ENCODE measurements around the gene LRRC26. TPM values are rescaled to one million over a fixed set of nuclear protein-coding genes. Genes with fewer than 3 reads are reported as not detected.

The LRRC26 gene
- total and polyA plus RNA-seq, 2 donors (not counting 3 experiments of a cell fraction or from before 2014, with no cell fraction given) = 0.08 TPM; not detected in 1

DNA sequence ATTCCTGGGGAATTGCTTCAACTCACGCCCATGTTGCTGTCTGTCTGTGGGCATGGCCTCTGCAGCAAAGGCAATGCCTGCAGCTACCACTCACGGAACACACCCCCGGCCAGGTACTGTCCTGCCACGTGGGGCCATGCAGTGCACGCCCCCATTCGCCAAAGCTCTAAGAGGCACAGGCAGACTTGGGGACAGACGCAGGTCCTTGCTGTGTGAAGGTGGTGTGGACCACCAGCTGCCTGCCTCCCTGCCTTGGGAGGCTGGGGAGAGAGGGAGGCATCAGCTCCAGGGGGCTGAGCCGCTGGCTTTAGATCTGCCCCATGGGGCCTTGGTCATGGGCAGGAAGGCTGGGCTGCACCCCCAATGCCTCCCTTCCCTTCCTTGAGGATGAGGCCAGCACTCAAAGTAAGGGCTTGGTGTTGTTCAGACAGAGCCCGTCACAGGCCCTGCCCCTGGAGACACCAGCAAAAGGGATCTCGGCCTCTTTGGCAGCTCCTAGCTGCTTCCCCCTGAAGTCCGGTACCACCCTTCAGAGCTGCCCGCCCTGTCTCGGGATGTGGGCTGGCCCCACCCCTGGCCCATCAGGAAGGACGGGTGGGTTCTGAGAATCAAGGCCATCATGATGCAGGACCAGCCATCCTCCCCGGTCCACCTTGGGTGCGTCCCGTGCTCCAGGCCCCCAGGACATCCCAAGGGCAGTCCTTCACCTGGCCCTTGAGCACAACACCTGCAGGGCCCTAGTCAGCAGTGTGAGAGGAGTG, 28.6 kb downstream of the LRRC26 start:
- dilution Hi-C loops (cut with MboI; ENCODE audit: extremely low pct_ligation_motif_present, low sequenced_read_pairs) (no loop called here), intact Hi-C loops (cut with micrococcal nuclease) (no loop called here)
- BruUV-seq (replicated peaks) = no TSS peak
- H2AFZ ChIP-seq (ENCODE audit: low read depth, low read length) = no peak overlapping the region
- no peaks in the 10 kb centered on the region for H3K4me1 ChIP-seq (ENCODE audit: control insufficient read depth, extremely low read depth, insufficient read depth, low read length)
- FAIRE-seq (no peak), DNase-seq (ENCODE audit: low read depth, low spot score) (no peak)
- no peaks in the 10 kb centered on the region for H3K9me3 ChIP-seq (replicated peaks; ENCODE audit: control insufficient read depth, insufficient read depth, low read length)
- no peak overlapping the region for H3K4me3 ChIP-seq (replicated peaks in 1 of 3; ENCODE audit: insufficient read depth in 1 of 3, low read depth in 1 of 3, low read length in 3 of 3)
- no peak overlapping the region for H3K9ac ChIP-seq (replicated peaks; ENCODE audit: extremely low read depth, insufficient read depth, low read length)
- CTCF ChIA-PET = interaction anchor here (1.0 to 1.1 kb wide), 2 partner anchors 36 to 47 kb away, joined by 3 read pairs; partner anchors contain the start of genes ANAPC2 and SSNA1
- H3K36me3 ChIP-seq (ENCODE audit: control insufficient read depth in 2 of 2, extremely low read depth in 1 of 2, insufficient read depth in 2 of 2, low read length in 2 of 2) = no peaks in the 10 kb centered on the region
- H4K20me1 ChIP-seq (replicated peaks; ENCODE audit: control insufficient read depth, extremely low read depth, insufficient read depth, low read length) = no peaks in the 10 kb centered on the region
- H3K79me2 ChIP-seq (ENCODE audit: control insufficient read depth, insufficient read depth, low read length) = no peaks in the 10 kb centered on the region
- no peak overlapping the region for H3K27ac ChIP-seq (ENCODE audit: insufficient read depth, low read depth, low read length)
- peaks cover 31 to 32% of the 10 kb centered on the region in 2 experiments for H3K27me3 ChIP-seq (ENCODE audit: control insufficient read depth in 2 of 2, insufficient read depth in 2 of 2, low read length in 2 of 2)
- TF ChIP-seq EZH2 (IDR thresholded peaks at IDR 0.05; ENCODE audit: borderline replicate concordance, low read depth, low read length, severe bottlenecking) = no peak
- TF ChIP-seq GATA2 (IDR thresholded peaks at IDR 0.05; ENCODE audit: insufficient read depth, insufficient read length, low read depth, low read length) = no peak
- no peak for TF ChIP-seq FOS (IDR thresholded peaks at IDR 0.05; ENCODE audit: borderline replicate concordance, insufficient read depth, low read length)
- TF ChIP-seq CTCF (IDR thresholded peaks at IDR 0.05; ENCODE audit: extremely low read depth in 1 of 2, insufficient read depth in 1 of 2, low read depth in 1 of 2, low read length in 2 of 2) = no peak
- TF ChIP-seq POLR2AphosphoS5 (IDR thresholded peaks at IDR 0.05; ENCODE audit: insufficient read depth, low read depth, low read length) = no peak
- H3K4me2 ChIP-seq (ENCODE audit: insufficient read depth, low read length) = no peak overlapping the region
- POLR2A ChIA-PET = no interaction called here
- H3K9me1 ChIP-seq (replicated peaks; ENCODE audit: control insufficient read depth, extremely low read depth, insufficient read depth, low read length) = no peaks in the 10 kb centered on the region

Measured in endothelial cell of umbilical vein (primary cell).